Erythroblast (primary cell): ENCODE data around the gene ATRAID.

Experiments
- GATA1 ChIP-seq: IDR thresholded peaks from 2 replicates; pipeline ENCODE4 v1.6.1; 2011; ENCODE audit warnings: low read depth, mild to moderate bottlenecking, control low read depth, low read length, moderate library complexity
- POLR2A ChIP-seq: IDR thresholded peaks from 2 replicates; pipeline ENCODE4 v1.6.1; 2011; ENCODE audit warnings: mild to moderate bottlenecking, low read length

DNA sequence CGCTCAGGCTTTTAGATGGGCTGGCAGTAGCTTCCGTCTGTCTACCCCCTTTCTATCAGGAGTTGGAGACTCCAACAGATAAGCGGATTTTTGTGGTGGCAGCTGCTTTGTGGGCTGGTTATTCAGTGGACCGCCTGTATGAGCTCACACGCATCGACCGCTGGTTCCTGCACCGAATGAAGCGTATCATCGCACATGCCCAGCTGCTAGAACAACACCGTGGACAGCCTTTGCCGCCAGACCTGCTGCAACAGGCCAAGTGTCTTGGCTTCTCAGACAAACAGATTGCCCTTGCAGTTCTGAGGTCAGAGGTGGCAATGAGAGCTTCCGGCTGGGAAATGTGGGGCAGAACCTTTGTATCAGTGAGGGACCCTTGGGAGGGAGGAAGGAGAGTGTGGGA lies 20.1 kb downstream of the ATRAID start:
- TF ChIP-seq POLR2A, result no peak
- TF ChIP-seq GATA1, result no peak
